NB4 (cell line): ENCODE data around the gene ROR2.

ENCODE experiments used
- DNase-seq: peaks from one replicate; pipeline ENCODE4 v3.0.0; 2010; ENCODE audit warnings: low read depth
- H3K4me3 ChIP-seq: one replicate; pipeline ENCODE4 v1.5.1; 2011; ENCODE audit warnings: mild to moderate bottlenecking, low read depth, low read length, moderate library complexity
- CTCF ChIP-seq: IDR thresholded peaks from one replicate; pipeline ENCODE4 v1.5.1; 2012; ENCODE audit warnings: low read depth, low read length
- MAX ChIP-seq: IDR thresholded peaks from 2 replicates; pipeline ENCODE4 v1.6.1; 2011; ENCODE audit warnings: low read depth, low read length
- MYC ChIP-seq: IDR thresholded peaks from 2 replicates; pipeline ENCODE4 v1.6.1; 2011; ENCODE audit warnings: low read depth, low read length
- POLR2A ChIP-seq: IDR thresholded peaks from 2 replicates; pipeline ENCODE4 v1.6.1; 2011; ENCODE audit warnings: mild to moderate bottlenecking; ENCODE audit not compliant: insufficient read length; ENCODE audit errors: extremely low read depth

The ROR2 gene

GRCh38 chr9:91905991-91906469 is 44.0 kb downstream of the ROR2 start:
- TF ChIP-seq MYC (peak; percentile 62; the same call in 1 of the 2 replicates), MAX (peak; percentile 63), POLR2A (no peak), CTCF (no peak)
- H3K4me3 ChIP-seq = peak overlapping the region; percentile 85
- DNase-seq = peak; percentile 86

GRCh38 chr9:91905237-91905650 is 44.8 kb downstream of the ROR2 start:
- H3K4me3 ChIP-seq = no peak overlapping the region
- no peak for TF ChIP-seq POLR2A
- TF ChIP-seq CTCF = no peak
- TF ChIP-seq MYC = no peak
- TF ChIP-seq MAX = no peak
- DNase-seq = no peak

GRCh38 chr9:91904588-91905236 is 45.3 kb downstream of the ROR2 start:
- no peak overlapping the region for H3K4me3 ChIP-seq
- peak; percentile 30 for DNase-seq
- TF ChIP-seq CTCF (no peak), MYC (no peak), MAX (no peak), POLR2A (no peak)

- peak; percentile 92 for DNase-seq
- TF ChIP-seq MAX (no peak), CTCF (no peak), POLR2A (no peak), MYC (no peak)
Observed at GRCh38 chr9:91903126-91903911, 46.7 kb downstream of the ROR2 start.

GRCh38 chr9:91902475-91903125 is 47.4 kb downstream of the ROR2 start:
- H3K4me3 ChIP-seq = peak overlapping the region; percentile 27
- DNase-seq = peak; percentile 89
- TF ChIP-seq MAX (no peak), MYC (no peak; the same call in 1 of the 2 replicates), CTCF (no peak), POLR2A (no peak)

More at GRCh38 chr9:91903126-91903911, 46.7 kb downstream of the ROR2 start:
- H3K4me3 ChIP-seq = peak overlapping the region; percentile 27
